Keratinocyte (primary cell): ENCODE results near the gene SERPINB10.

ENCODE experiments used
- EZH2 ChIP-seq: IDR thresholded peaks from one replicate; pipeline ENCODE4 v1.6.1; 2012; ENCODE audit warnings: inconsistent platforms, mild to moderate bottlenecking, low read length, moderate library complexity
- TF ChIP-seq, protein P1 (sequence below), 3 experiments: IDR thresholded peaks in 1 of 3; conservative IDR thresholded peaks in 1 of 3; optimal IDR thresholded peaks in 1 of 3; 2 replicates in 2 of 3; 3 replicates in 1 of 3; pipeline versions ENCODE3 to v1.5.1; 2011; ENCODE audit warnings: low read length in 3 of 3, mild to moderate bottlenecking in 3 of 3, moderate library complexity in 2 of 3, control low read depth in 1 of 3, inconsistent platforms in 1 of 3; ENCODE audit not compliant: insufficient read depth in 2 of 3; ENCODE audit errors: extremely low read depth in 1 of 3

DNA sequence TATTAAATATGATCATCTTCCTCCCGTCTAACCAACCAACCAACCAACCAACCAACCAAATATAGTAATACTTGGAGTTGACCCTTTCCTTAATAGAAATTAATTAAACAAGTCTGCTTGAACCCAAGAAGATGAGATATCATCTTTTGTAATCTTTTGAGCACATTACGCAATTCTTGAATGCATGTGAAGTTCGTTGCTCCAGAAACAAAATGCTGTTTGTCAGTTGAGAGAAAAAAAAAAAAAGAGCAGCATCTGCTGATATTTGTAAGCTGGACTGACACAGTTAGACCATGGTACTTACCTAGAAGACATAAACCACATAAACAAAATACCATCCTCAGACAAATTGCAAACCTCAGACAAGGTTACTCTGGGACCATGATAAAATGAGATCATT lies 29.4 kb upstream of the SERPINB10 start:
- TF ChIP-seq EZH2, result no peak
- TF ChIP-seq, protein P1, sequence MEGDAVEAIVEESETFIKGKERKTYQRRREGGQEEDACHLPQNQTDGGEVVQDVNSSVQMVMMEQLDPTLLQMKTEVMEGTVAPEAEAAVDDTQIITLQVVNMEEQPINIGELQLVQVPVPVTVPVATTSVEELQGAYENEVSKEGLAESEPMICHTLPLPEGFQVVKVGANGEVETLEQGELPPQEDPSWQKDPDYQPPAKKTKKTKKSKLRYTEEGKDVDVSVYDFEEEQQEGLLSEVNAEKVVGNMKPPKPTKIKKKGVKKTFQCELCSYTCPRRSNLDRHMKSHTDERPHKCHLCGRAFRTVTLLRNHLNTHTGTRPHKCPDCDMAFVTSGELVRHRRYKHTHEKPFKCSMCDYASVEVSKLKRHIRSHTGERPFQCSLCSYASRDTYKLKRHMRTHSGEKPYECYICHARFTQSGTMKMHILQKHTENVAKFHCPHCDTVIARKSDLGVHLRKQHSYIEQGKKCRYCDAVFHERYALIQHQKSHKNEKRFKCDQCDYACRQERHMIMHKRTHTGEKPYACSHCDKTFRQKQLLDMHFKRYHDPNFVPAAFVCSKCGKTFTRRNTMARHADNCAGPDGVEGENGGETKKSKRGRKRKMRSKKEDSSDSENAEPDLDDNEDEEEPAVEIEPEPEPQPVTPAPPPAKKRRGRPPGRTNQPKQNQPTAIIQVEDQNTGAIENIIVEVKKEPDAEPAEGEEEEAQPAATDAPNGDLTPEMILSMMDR (optimal IDR thresholded peaks at IDR 0.05 in 1 of 3, IDR thresholded peaks at IDR 0.05 in 1 of 3, conservative IDR thresholded peaks at IDR 0.05 in 1 of 3; ENCODE audit: extremely low read depth in 1 of 3, insufficient read depth in 2 of 3, low read length in 3 of 3), result no peak
